Measurements from ENCODE around the gene F10.

- TF ChIP-seq EZH2 (IDR thresholded peaks at IDR 0.05; ENCODE audit: borderline replicate concordance, low read depth, low read length, poor library complexity, severe bottlenecking): no peak
- TF ChIP-seq CTCF (conservative IDR thresholded peaks at IDR 0.05; ENCODE audit: low read depth, low read length): no peak
These were observed 40.2 kb upstream of the F10 start for GRCh38 chr13:113082198-113083021.

All from A673 (cell line).